GM12878 (cell line): Measurements from ENCODE around the gene PARD6B. TPM values are rescaled to one million over a fixed set of nuclear protein-coding genes. Genes with fewer than 3 reads are reported as not detected.

Source experiments
- ATAC-seq: fragments of 200-7000 bp; cut with Tn5 transposase; 3 replicates; pipeline ENCODE4 v1.9.1; 2020; ENCODE audit warnings: mild to moderate bottlenecking, moderate library complexity
- BruUV-seq: library from RNA; stranded (reverse); fragments of 400-500 nt; replicated peaks from 2 replicates; lab custom pipeline; 2021; lab: Mats Ljungman, UMichigan
- CTCF ChIA-PET: fragments of 300-600 bp; sonication (Branson Sonifier 250); formaldehyde crosslinking; extraction: SDS; loops from one replicate; lab custom pipeline; 2021; ENCODE audit warnings: inconsistent platforms; lab: Yijun Ruan, JAX
- POLR2A ChIA-PET: fragments of 350-600 bp; formaldehyde crosslinking; extraction: SDS; loops from one replicate; lab custom pipeline; 2021; ENCODE audit warnings: inconsistent platforms; lab: Charles Lee
- RAD21 ChIA-PET: fragments of 300-600 bp; sonication (Branson Sonifier 250); formaldehyde crosslinking; loops from one replicate; lab custom pipeline; 2023; ENCODE audit warnings: antibody characterized with exemption; ENCODE audit not compliant: unreplicated experiment; lab: Charles Lee
- SMC1A ChIA-PET: fragments of 300-600 bp; sonication (Branson Sonifier 250); formaldehyde crosslinking; loops from one replicate; lab custom pipeline; 2023; ENCODE audit not compliant: unreplicated experiment, uncharacterized antibody; lab: Charles Lee
- DNase-seq: peaks from one replicate; pipeline ENCODE4 v3.0.0-alpha.2; 2011; ENCODE audit warnings: low read depth, low spot score
- FAIRE-seq: peaks from 3 replicates; lab custom pipeline; 2011; peaks lifted over from hg19 to GRCh38; lab: Jason Lieb, UNC
- H2AFZ ChIP-seq: 2 replicates; pipeline ENCODE4 v1.6.0; 2011; ENCODE audit warnings: low read depth, low read length, control low read depth; ENCODE audit not compliant: control insufficient read depth
- H3K27ac ChIP-seq: 2 replicates; pipeline ENCODE4 v1.5.1; 2011; ENCODE audit warnings: control low read depth; ENCODE audit not compliant: control insufficient read depth, insufficient read depth
- H3K27me3 ChIP-seq, 2 experiments: replicated peaks in 1 of 2; 2 replicates each; pipeline versions ENCODE4 v1.6.0 to v1.6.1; 2011; ENCODE audit warnings: low read length in 1 of 2; ENCODE audit not compliant: control insufficient read depth in 2 of 2, insufficient read depth in 2 of 2
- H3K36me3 ChIP-seq, 2 experiments: 2 replicates each; pipeline ENCODE4 v1.5.1; 2011; ENCODE audit warnings: low read length in 1 of 2; ENCODE audit not compliant: control insufficient read depth in 2 of 2, insufficient read depth in 2 of 2
- H3K4me1 ChIP-seq: 2 replicates; pipeline ENCODE4 v1.6.1; 2011; ENCODE audit warnings: mild to moderate bottlenecking, low read length, moderate library complexity, mixed read lengths; ENCODE audit not compliant: control insufficient read depth, insufficient read depth
- H3K4me2 ChIP-seq: 2 replicates; pipeline ENCODE4 v1.6.0; 2011; ENCODE audit warnings: control low read depth; ENCODE audit not compliant: control insufficient read depth, insufficient read depth
- H3K4me3 ChIP-seq: fragments of 200-600 bp; sonication (generic); 2 replicates; pipeline ENCODE4 v1.5.1; 2016
- H3K79me2 ChIP-seq: 2 replicates; pipeline ENCODE4 v1.6.0; 2011; ENCODE audit warnings: low read length; ENCODE audit not compliant: control insufficient read depth, insufficient read depth
- H3K9ac ChIP-seq: 2 replicates; pipeline ENCODE4 v1.8.0; 2011; ENCODE audit warnings: low read length, control low read depth, mixed read lengths; ENCODE audit not compliant: control insufficient read depth, insufficient read depth
- H3K9me3 ChIP-seq: replicated peaks from 3 replicates; pipeline ENCODE4 v1.5.1; 2011; ENCODE audit warnings: mild to moderate bottlenecking, low read length; ENCODE audit not compliant: control insufficient read depth, insufficient read depth
- H4K20me1 ChIP-seq: 2 replicates; pipeline ENCODE4 v1.6.0; 2011; ENCODE audit not compliant: control insufficient read depth, insufficient read depth
- ATF2 ChIP-seq: IDR thresholded peaks from 2 replicates; pipeline ENCODE4 v1.6.1; 2012; ENCODE audit warnings: low read length, inconsistent platforms
- BMI1 ChIP-seq: fragments of 450-650 bp; IDR thresholded peaks from 2 replicates; pipeline ENCODE4 v1.6.1; 2016; ENCODE audit warnings: mild to moderate bottlenecking, moderate library complexity, borderline replicate concordance
- CREB1 ChIP-seq: IDR thresholded peaks from 2 replicates; pipeline ENCODE4 v1.6.1; 2012; ENCODE audit warnings: low read depth, mild to moderate bottlenecking, inconsistent platforms
- HCFC1 ChIP-seq: fragments of 150-350 bp; IDR thresholded peaks from 2 replicates; pipeline ENCODE4 v1.6.1; 2014; ENCODE audit warnings: low read length
- LARP7 ChIP-seq: fragments of 450-650 bp; IDR thresholded peaks from 2 replicates; pipeline ENCODE4 v1.6.1; 2017; ENCODE audit warnings: mild to moderate bottlenecking
- MYB ChIP-seq: fragments of 150-350 bp; IDR thresholded peaks from 2 replicates; pipeline ENCODE4 v1.6.1; 2014; ENCODE audit warnings: mild to moderate bottlenecking, low read depth, low read length, borderline replicate concordance
- POLR2A ChIP-seq: IDR thresholded peaks from 2 replicates; pipeline ENCODE4 v1.6.1; 2011; ENCODE audit warnings: low read depth, mild to moderate bottlenecking, low read length
- POU2F2 ChIP-seq: IDR thresholded peaks from 3 replicates; pipeline ENCODE4 v1.6.1; 2011; ENCODE audit warnings: low read depth, mild to moderate bottlenecking, low read length, borderline replicate concordance
- TARDBP ChIP-seq: IDR thresholded peaks from 2 replicates; pipeline ENCODE4 v1.6.1; 2016; ENCODE audit warnings: borderline replicate concordance
- ZBED1 ChIP-seq: IDR thresholded peaks from 2 replicates; pipeline ENCODE4 v1.6.1; 2016; ENCODE audit warnings: borderline replicate concordance
- WGBS: methylation state at CpG from one replicate; pipeline ENCODE4 v1.1.6; 2016; ENCODE audit warnings: low lambda C conversion rate; ENCODE audit not compliant: insufficient replicate concordance, insufficient coverage; ENCODE audit errors: missing lambda C conversion rate; 5-methylcytosine and 5-hydroxymethylcytosine counted together
- in situ Hi-C: fragments of 300-500 bp; cut with MboI; formaldehyde crosslinking; loops from 9 replicates; pipeline ENCODE4 v1.14.3; 2018; ENCODE audit warnings: mixed read lengths
- intact Hi-C: fragments of 100-400 bp; cut with micrococcal nuclease; formaldehyde crosslinking; loops from one replicate; pipeline ENCODE4 v1.14.2; 2022; ENCODE audit not compliant: unreplicated experiment
- polyA plus RNA-seq, 11 experiments: library from polyadenylated mRNA; depleted of rRNA in 4 of 11; unstranded in 6 of 11; stranded (reverse) in 5 of 11; fragments of >200 nt; fragmentation: Nextera tagmentation in 4 of 11; fragmentation: Illumina TruSeq in 1 of 11; extraction: Ambion mirVana in 4 of 11; extraction: Trizol in 1 of 11; gene quantifications; 1 replicate in 1 of 11; 2 replicates in 10 of 11; pipeline versions ENCODE4 v1.2.1 to v1.2.3, GENCODE V29; 2011 to 2016; ENCODE audit warnings: inconsistent platforms in 2 of 11, missing spikeins in 2 of 11, low read depth in 1 of 11
- total RNA-seq, 4 experiments: library from RNA; depleted of rRNA in 3 of 4; stranded (reverse); fragments of >200 nt in 3 of 4; fragmentation: Illumina TruSeq in 1 of 4; extraction: Trizol in 1 of 4; gene quantifications; 2 replicates each; pipeline versions ENCODE4 v1.2.1 to v1.2.3, GENCODE V29; 2013 to 2021
- TF ChIP-seq, protein P1 (sequence below): fragments of 450-650 bp; IDR thresholded peaks from 2 replicates; pipeline ENCODE4 v1.6.1; 2017; ENCODE audit warnings: mild to moderate bottlenecking, moderate library complexity

PARD6B gene
- total and polyA plus RNA-seq, 10 of the 15 experiments (the other 5 are each of a cell fraction or from before 2014, with no cell fraction given): 0.57 to 4.7 (median 2.0) TPM

DNA sequence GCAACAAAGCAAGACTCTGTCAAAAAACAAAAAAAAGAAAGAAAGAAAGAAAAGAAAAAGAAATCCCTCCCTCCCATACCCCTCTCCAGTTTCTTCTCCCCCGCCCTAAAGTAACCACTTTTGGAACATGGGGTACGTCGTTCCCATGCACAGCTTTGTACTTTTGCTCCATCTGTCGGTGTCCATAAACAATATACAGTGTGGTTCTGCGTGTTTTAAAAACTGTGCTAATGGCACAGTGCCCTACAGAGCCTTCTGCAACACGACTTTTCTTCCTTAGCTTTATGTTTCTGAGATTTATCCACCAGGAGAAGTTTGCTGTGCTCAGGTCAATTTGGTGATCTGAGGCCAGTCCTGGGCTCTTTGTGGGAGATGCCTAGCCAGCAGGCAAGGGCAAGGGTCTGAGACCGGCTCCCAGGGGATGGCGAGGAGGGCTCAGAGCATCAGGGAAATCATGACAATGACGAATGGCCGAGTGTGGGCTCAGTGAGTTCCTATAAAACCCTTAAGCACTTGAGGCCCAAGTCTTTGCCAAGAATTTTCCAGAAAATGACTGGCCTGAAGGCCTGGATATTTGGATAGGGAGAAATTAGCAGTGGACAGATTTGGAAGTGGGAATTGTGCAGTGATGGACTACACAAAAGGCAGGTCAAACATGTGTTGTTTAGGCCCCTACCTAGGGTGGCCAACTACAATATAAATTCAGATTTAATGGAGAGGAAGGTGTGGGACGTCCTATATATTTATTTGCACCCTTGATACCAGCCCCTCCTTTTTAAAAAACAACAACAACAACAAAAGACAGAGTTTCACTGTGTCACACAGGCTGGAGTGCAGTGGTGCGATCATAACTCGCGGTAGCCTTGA lies 61.6 kb downstream of the PARD6B start:
- in situ Hi-C loops (loop anchor here (5.0 kb wide), 1 partner anchor 514 kb away; no protein-coding TSS in a partner anchor), intact Hi-C loops (loop anchor here (5.0 kb wide), 3 partner anchors 99 to 514 kb away; no protein-coding TSS in a partner anchor)
- H3K79me2 ChIP-seq: peaks cover 24% of the 10 kb centered on the region
- no peak overlapping the region for H2AFZ ChIP-seq
- H3K27me3 ChIP-seq: no peaks in the 10 kb centered on the region
- H3K4me1 ChIP-seq: peaks cover 15% of the 10 kb centered on the region
- no peak overlapping the region for H3K4me3 ChIP-seq
- H3K9ac ChIP-seq: no peak overlapping the region
- no peak overlapping the region for H3K27ac ChIP-seq
- ChIA-PET POLR2A (interaction anchor here (0.6 to 4.0 kb wide), 6 partner anchors 44 to 164 kb away, joined by 3 to 67 read pairs (median 8); partner anchors contain the start of gene ADNP), CTCF (interaction anchor here (0.6 to 13.7 kb wide), 17 partner anchors 9 to 719 kb away, joined by 3 to 336 read pairs (median 15); partner anchors contain the start of genes ADNP, DPM1 and MOCS3), SMC1A (interaction anchor here (0.7 to 8.7 kb wide), 8 partner anchors 23 to 513 kb away, joined by 3 to 119 read pairs (median 10); partner anchors contain the start of genes ADNP, DPM1 and MOCS3), RAD21 (interaction anchor here (0.6 to 7.7 kb wide), 10 partner anchors 21 to 514 kb away, joined by 3 to 141 read pairs (median 18); partner anchors contain the start of genes ADNP, DPM1 and MOCS3)
- H4K20me1 ChIP-seq: no peaks in the 10 kb centered on the region
- DNase-seq (no peak), ATAC-seq (no peak), FAIRE-seq (no peak)
- TF ChIP-seq TARDBP (no peak), BMI1 (no peak), ZBED1 (no peak), ATF2 (no peak), CREB1 (no peak), MYB (no peak), HCFC1 (no peak), POU2F2 (no peak), LARP7 (no peak), POLR2A (no peak)
- TF ChIP-seq, protein P1, sequence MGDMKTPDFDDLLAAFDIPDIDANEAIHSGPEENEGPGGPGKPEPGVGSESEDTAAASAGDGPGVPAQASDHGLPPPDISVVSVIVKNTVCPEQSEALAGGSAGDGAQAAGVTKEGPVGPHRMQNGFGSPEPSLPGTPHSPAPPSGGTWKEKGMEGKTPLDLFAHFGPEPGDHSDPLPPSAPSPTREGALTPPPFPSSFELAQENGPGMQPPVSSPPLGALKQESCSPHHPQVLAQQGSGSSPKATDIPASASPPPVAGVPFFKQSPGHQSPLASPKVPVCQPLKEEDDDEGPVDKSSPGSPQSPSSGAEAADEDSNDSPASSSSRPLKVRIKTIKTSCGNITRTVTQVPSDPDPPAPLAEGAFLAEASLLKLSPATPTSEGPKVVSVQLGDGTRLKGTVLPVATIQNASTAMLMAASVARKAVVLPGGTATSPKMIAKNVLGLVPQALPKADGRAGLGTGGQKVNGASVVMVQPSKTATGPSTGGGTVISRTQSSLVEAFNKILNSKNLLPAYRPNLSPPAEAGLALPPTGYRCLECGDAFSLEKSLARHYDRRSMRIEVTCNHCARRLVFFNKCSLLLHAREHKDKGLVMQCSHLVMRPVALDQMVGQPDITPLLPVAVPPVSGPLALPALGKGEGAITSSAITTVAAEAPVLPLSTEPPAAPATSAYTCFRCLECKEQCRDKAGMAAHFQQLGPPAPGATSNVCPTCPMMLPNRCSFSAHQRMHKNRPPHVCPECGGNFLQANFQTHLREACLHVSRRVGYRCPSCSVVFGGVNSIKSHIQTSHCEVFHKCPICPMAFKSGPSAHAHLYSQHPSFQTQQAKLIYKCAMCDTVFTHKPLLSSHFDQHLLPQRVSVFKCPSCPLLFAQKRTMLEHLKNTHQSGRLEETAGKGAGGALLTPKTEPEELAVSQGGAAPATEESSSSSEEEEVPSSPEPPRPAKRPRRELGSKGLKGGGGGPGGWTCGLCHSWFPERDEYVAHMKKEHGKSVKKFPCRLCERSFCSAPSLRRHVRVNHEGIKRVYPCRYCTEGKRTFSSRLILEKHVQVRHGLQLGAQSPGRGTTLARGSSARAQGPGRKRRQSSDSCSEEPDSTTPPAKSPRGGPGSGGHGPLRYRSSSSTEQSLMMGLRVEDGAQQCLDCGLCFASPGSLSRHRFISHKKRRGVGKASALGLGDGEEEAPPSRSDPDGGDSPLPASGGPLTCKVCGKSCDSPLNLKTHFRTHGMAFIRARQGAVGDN: no peak
- WGBS: 81% methylated on average over 14 of the region's 14 CpGs
- no TSS peak for BruUV-seq
- H3K36me3 ChIP-seq: no peaks in the 10 kb centered on the region
- no peaks in the 10 kb centered on the region for H3K9me3 ChIP-seq
- no peak overlapping the region for H3K4me2 ChIP-seq
